SK-N-MC (cell line): ENCODE data around the gene UBA5.

Source experiments
- EZH2 ChIP-seq: fragments of 200-600 bp; sonication (generic); IDR thresholded peaks from one replicate; pipeline ENCODE4 v1.6.1; 2017; ENCODE audit warnings: antibody characterized with exemption
- FOXP2 ChIP-seq: optimal IDR thresholded peaks from 2 replicates; pipeline ENCODE3; 2011; ENCODE audit warnings: mild to moderate bottlenecking, moderate library complexity; ENCODE audit not compliant: insufficient read depth; ENCODE audit errors: extremely low read length, control extremely low read depth
- POLR2AphosphoS5 ChIP-seq: IDR thresholded peaks from 2 replicates; pipeline ENCODE4 v1.6.1; 2012; ENCODE audit warnings: mild to moderate bottlenecking, low read depth, low read length, borderline replicate concordance

GRCh38 chr3:132681421-132681820, 21.3 kb downstream of the UBA5 start:
- no peak for TF ChIP-seq POLR2AphosphoS5
- TF ChIP-seq EZH2: no peak
- no peak for TF ChIP-seq FOXP2
